ENCODE data around the gene DCP2.
"Not testable (repeated sequence)": the region's sequence is repeated elsewhere in the genome, so short reads cannot be mapped to it uniquely, and the experiment has no call there.

DCP2 gene

GRCh38 chr5:112956606-112957005 lies 20.0 kb upstream of the DCP2 start:
- Mint-ChIP-seq H3K4me3 (no peak overlapping the region), H3K4me1 (peaks cover 5% of the 10 kb centered on the region), H3K27ac (ENCODE audit: low read depth) (no peak overlapping the region), H3K27me3 (peaks cover 1% of the 10 kb centered on the region), H3K36me3 (ENCODE audit: insufficient read depth) (no peaks in the 10 kb centered on the region), H3K9me3 (no peaks in the 10 kb centered on the region)
- no peak for DNase-seq (ENCODE audit: low spot score in 2 of 2)
- ATAC-seq (replicated peaks; ENCODE audit: extremely low read depth, poor library complexity, severe bottlenecking): no peak

DNA sequence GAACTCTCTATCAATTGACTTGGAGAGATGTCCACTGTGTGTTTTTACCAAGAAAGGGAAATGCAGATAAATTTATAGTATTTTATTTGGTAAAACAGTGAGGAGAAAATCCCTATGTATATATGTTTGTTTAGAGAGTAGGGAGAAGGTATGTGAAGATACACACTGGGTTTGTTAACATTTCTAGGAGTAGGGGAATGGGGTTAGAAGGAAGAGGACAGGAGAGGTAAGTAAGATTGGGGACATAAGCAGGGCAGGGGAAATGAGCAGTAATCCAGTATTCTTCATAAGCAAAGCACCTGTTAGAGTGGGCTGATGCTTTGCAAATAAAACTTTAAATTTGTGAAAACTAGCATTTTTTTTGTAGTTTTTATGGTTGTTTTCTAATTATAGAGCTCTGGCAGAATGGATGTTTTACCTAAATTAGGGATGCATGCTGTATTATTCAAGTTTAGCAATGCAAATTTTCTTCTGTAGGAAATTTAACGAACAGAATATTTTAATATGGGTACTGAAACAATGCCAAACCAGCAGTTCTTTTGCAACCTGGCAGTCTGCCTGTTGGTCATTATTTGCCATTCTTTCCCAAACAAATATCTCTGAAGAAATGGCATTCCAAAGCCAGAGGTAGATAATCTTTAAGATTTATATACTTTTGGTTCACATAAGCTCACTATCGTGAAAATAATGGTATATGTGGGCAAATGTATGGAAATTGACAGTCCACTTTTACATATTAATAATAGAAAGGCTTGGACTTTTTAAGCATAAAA lies 19.4 kb upstream of the DCP2 start:
- peaks cover 5% of the 10 kb centered on the region for H3K4me1 Mint-ChIP-seq
- no peaks in the 10 kb centered on the region for H3K36me3 Mint-ChIP-seq (ENCODE audit: insufficient read depth)
- no peak overlapping the region for H3K27ac Mint-ChIP-seq (ENCODE audit: low read depth)
- H3K9me3 Mint-ChIP-seq: no peaks in the 10 kb centered on the region
- ATAC-seq (replicated peaks; ENCODE audit: extremely low read depth, poor library complexity, severe bottlenecking) (no peak), DNase-seq (ENCODE audit: low spot score in 2 of 2) (no peak)
- H3K4me3 Mint-ChIP-seq: no peak overlapping the region
- no peaks in the 10 kb centered on the region for H3K27me3 Mint-ChIP-seq

GRCh38 chr5:112958093-112959088 lies 18.2 kb upstream of the DCP2 start:
- H3K27me3 Mint-ChIP-seq: no peaks in the 10 kb centered on the region
- no peak overlapping the region for H3K27ac Mint-ChIP-seq (ENCODE audit: low read depth)
- no peak overlapping the region for H3K4me3 Mint-ChIP-seq
- DNase-seq (ENCODE audit: low spot score in 2 of 2) (no peak), ATAC-seq (replicated peaks; ENCODE audit: extremely low read depth, poor library complexity, severe bottlenecking) (no peak)
- no peaks in the 10 kb centered on the region for H3K36me3 Mint-ChIP-seq (ENCODE audit: insufficient read depth)
- no peaks in the 10 kb centered on the region for H3K9me3 Mint-ChIP-seq
- H3K4me1 Mint-ChIP-seq: peaks cover 11% of the 10 kb centered on the region

DNA sequence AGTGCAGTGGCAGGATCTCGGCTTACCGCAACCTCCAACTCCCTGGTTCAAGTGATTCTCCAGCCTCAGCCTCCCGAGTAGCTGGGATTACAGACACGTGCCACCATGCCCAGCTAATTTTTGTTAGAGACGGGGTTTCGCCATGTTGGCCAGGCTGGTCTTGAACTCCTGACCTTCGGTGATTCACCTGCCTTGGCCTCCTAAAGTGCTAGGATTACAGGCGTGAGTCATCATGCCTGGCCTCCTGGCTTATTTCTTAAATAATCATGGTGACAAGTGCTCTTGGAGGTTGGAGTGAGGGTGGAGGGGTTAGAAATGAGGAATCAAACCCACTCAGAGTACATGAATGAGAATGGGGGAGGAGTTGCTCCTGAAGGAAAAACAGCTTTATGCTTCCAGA lies 16.7 kb upstream of the DCP2 start:
- not testable (repeated sequence) for H3K4me3 Mint-ChIP-seq; DNase-seq (ENCODE audit: low spot score in 2 of 2); H3K27ac Mint-ChIP-seq (ENCODE audit: low read depth); H3K36me3 Mint-ChIP-seq (ENCODE audit: insufficient read depth); H3K27me3 Mint-ChIP-seq; ATAC-seq (replicated peaks; ENCODE audit: extremely low read depth, poor library complexity, severe bottlenecking); H3K9me3 Mint-ChIP-seq
- H3K4me1 Mint-ChIP-seq: peaks cover 18% of the 10 kb centered on the region

GRCh38 chr5:112960315-112960714 lies 16.3 kb upstream of the DCP2 start:
- DNase-seq (ENCODE audit: low spot score in 2 of 2) (no peak), ATAC-seq (replicated peaks; ENCODE audit: extremely low read depth, poor library complexity, severe bottlenecking) (no peak)
- Mint-ChIP-seq H3K27ac (ENCODE audit: low read depth) (no peak overlapping the region), H3K9me3 (no peaks in the 10 kb centered on the region), H3K4me1 (peaks cover 18% of the 10 kb centered on the region), H3K4me3 (no peak overlapping the region), H3K36me3 (ENCODE audit: insufficient read depth) (no peaks in the 10 kb centered on the region), H3K27me3 (no peaks in the 10 kb centered on the region)

DNA sequence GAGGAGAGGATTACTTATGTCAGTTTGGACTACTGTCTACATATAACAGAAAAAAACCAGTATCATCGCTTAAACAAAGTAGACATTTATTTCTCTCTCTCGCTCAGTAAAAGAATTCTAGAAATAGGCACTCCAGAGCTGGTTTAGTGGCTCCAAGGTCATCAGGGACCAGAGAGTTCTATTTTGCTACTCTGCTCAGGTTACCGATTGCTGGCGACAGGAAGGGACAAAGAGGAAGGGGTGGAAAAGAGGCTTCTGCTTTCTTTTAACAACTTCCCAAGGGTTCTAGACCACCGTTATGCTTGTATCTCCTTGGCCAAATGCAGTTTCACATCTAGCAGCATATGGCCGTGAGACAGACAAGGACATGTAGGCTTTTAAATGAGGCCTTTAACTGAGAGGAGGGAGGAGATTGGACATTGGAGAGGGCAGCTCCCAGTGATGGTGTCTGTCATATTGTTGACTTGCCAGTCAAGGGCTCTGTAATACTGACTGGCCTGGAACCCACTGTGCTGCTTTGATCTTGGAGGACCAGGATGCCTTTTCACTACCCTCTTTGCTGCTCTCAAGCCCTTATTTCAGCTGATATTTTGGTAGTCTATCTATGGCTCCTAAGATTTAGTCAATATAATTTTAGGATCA lies 15.6 kb upstream of the DCP2 start:
- no peak overlapping the region for H3K4me3 Mint-ChIP-seq
- no peaks in the 10 kb centered on the region for H3K36me3 Mint-ChIP-seq (ENCODE audit: insufficient read depth)
- no peaks in the 10 kb centered on the region for H3K27me3 Mint-ChIP-seq
- no peaks in the 10 kb centered on the region for H3K9me3 Mint-ChIP-seq
- H3K4me1 Mint-ChIP-seq: peaks cover 18% of the 10 kb centered on the region
- no peak overlapping the region for H3K27ac Mint-ChIP-seq (ENCODE audit: low read depth)
- DNase-seq (ENCODE audit: low spot score in 2 of 2) (no peak), ATAC-seq (replicated peaks; ENCODE audit: extremely low read depth, poor library complexity, severe bottlenecking) (no peak)

DNA sequence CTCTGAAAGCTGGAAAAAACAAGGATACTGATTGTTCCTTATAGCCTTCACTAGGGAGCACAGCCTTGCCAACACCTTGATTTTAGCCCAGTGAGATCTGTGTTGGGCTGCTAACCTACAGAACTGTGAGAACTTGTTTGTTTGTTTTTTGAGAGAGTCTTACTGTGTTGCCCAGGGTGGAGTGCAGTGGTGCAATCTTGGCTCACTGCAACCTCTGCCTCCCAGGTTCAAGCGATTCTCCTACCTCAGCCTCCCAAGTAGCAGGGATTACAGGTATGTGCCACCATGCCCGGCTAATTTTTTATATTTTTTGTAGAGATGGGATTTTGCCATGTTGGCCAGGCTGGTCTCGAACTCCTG lies 13.2 kb upstream of the DCP2 start:
- H3K9me3 Mint-ChIP-seq; H3K4me3 Mint-ChIP-seq; H3K27me3 Mint-ChIP-seq; H3K27ac Mint-ChIP-seq (ENCODE audit: low read depth); ATAC-seq (replicated peaks; ENCODE audit: extremely low read depth, poor library complexity, severe bottlenecking); DNase-seq (ENCODE audit: low spot score in 2 of 2); H3K36me3 Mint-ChIP-seq (ENCODE audit: insufficient read depth): not testable (repeated sequence)
- peaks cover 18% of the 10 kb centered on the region for H3K4me1 Mint-ChIP-seq

- H3K27me3 Mint-ChIP-seq: no peaks in the 10 kb centered on the region
- no peak for ATAC-seq (replicated peaks; ENCODE audit: extremely low read depth, poor library complexity, severe bottlenecking)
- H3K4me1 Mint-ChIP-seq: peaks cover 19% of the 10 kb centered on the region
- DNase-seq (ENCODE audit: low spot score in 2 of 2): no peak
- no peak overlapping the region for H3K27ac Mint-ChIP-seq (ENCODE audit: low read depth)
- no peaks in the 10 kb centered on the region for H3K9me3 Mint-ChIP-seq
- H3K4me3 Mint-ChIP-seq: no peak overlapping the region
- H3K36me3 Mint-ChIP-seq (ENCODE audit: insufficient read depth): peaks cover 2% of the 10 kb centered on the region
Measured at GRCh38 chr5:112965733-112966306, 10.8 kb upstream of the DCP2 start.

GRCh38 chr5:112967520-112968083 lies 9.0 kb upstream of the DCP2 start:
- Mint-ChIP-seq H3K4me1 (peaks cover 19% of the 10 kb centered on the region), H3K27me3 (no peaks in the 10 kb centered on the region), H3K27ac (ENCODE audit: low read depth) (no peak overlapping the region), H3K36me3 (ENCODE audit: insufficient read depth) (peaks cover 2% of the 10 kb centered on the region), H3K9me3 (no peaks in the 10 kb centered on the region), H3K4me3 (no peak overlapping the region)
- ATAC-seq (replicated peaks; ENCODE audit: extremely low read depth, poor library complexity, severe bottlenecking) (no peak), DNase-seq (ENCODE audit: low spot score in 2 of 2) (no peak)

- Mint-ChIP-seq H3K27ac (ENCODE audit: low read depth) (no peak overlapping the region), H3K4me1 (peaks cover 12% of the 10 kb centered on the region), H3K27me3 (no peaks in the 10 kb centered on the region), H3K4me3 (no peak overlapping the region), H3K9me3 (no peaks in the 10 kb centered on the region), H3K36me3 (ENCODE audit: insufficient read depth) (peaks cover 2% of the 10 kb centered on the region)
- ATAC-seq (replicated peaks; ENCODE audit: extremely low read depth, poor library complexity, severe bottlenecking) (no peak), DNase-seq (ENCODE audit: low spot score in 2 of 2) (no peak)
Measured at GRCh38 chr5:112968411-112969106, 8.0 kb upstream of the DCP2 start.

DNA sequence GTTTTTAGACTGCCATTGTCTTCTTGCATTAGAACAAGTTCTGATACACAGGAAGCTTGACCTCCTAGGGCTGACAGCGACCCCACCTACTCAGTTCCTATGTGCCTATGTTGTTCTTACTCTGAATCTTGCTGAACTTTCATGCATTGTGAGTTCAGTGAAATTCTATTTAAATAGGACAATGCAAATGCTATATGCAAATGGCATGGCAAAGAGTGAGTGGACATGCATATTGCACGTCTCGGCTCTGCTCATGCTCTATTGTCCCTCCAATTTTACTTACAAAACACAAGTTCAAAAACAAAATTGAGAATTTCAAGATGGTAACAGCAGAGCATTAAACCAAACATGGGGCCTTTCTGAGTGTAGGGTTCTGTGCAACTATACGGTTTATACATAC lies 5.3 kb upstream of the DCP2 start:
- H3K9me3 Mint-ChIP-seq: no peaks in the 10 kb centered on the region

GRCh38 chr5:112973036-112973435 lies 3.6 kb upstream of the DCP2 start:
- Mint-ChIP-seq H3K27me3 (no peaks in the 10 kb centered on the region), H3K36me3 (ENCODE audit: insufficient read depth) (peaks cover 13% of the 10 kb centered on the region), H3K4me1 (peaks cover 23% of the 10 kb centered on the region), H3K4me3 (no peak overlapping the region), H3K27ac (ENCODE audit: low read depth) (no peak overlapping the region), H3K9me3 (no peaks in the 10 kb centered on the region)
- no peak for ATAC-seq (replicated peaks; ENCODE audit: extremely low read depth, poor library complexity, severe bottlenecking)
- no peak for DNase-seq (ENCODE audit: low spot score in 2 of 2)

More for the DNA sequence above, 5.3 kb upstream of the DCP2 start:
- DNase-seq (ENCODE audit: low spot score in 2 of 2): no peak
- H3K27ac Mint-ChIP-seq (ENCODE audit: low read depth): no peak overlapping the region
- no peak overlapping the region for H3K4me3 Mint-ChIP-seq
- H3K36me3 Mint-ChIP-seq (ENCODE audit: insufficient read depth): peaks cover 4% of the 10 kb centered on the region
- peaks cover 17% of the 10 kb centered on the region for H3K4me1 Mint-ChIP-seq
- H3K27me3 Mint-ChIP-seq: no peaks in the 10 kb centered on the region
- ATAC-seq (replicated peaks; ENCODE audit: extremely low read depth, poor library complexity, severe bottlenecking): no peak
